GM20000 (cell line): ENCODE results near the gene LIN9.
A peak's percentile ranks its signal among the peaks of the same experiment; 100 is the strongest.
"Not testable (repeated sequence)": the region's sequence is repeated elsewhere in the genome, so short reads cannot be mapped to it uniquely, and the experiment has no call there.

Source experiments
- DNase-seq: peaks from one replicate; pipeline ENCODE4 v3.0.0; 2012; ENCODE audit warnings: low spot score
- CTCF ChIP-seq: IDR thresholded peaks from 2 replicates; pipeline ENCODE4 v1.5.1; 2012; ENCODE audit warnings: mild to moderate bottlenecking, control low read depth; ENCODE audit errors: extremely low read depth, missing control alignments

The LIN9 gene

GRCh38 chr1:226203655-226204054 is 105.3 kb downstream of the LIN9 start:
- no peak for DNase-seq
- no peak for TF ChIP-seq CTCF

GRCh38 chr1:226203240-226203639 is 105.7 kb downstream of the LIN9 start:
- no peak for DNase-seq
- TF ChIP-seq CTCF = no peak

GRCh38 chr1:226202666-226203065 is 106.3 kb downstream of the LIN9 start:
- DNase-seq = not testable (repeated sequence)

GRCh38 chr1:226202246-226202645 is 106.7 kb downstream of the LIN9 start:
- no peak for DNase-seq
- TF ChIP-seq CTCF = no peak

- peak; percentile 67 for DNase-seq
- peak; percentile 46 for TF ChIP-seq CTCF
Observed at GRCh38 chr1:226201029-226201593, 107.9 kb downstream of the LIN9 start.

- no peak for DNase-seq
- no peak for TF ChIP-seq CTCF
Observed at GRCh38 chr1:226199971-226200370, 109.0 kb downstream of the LIN9 start.

GRCh38 chr1:226195144-226195543 is 113.8 kb downstream of the LIN9 start:
- TF ChIP-seq CTCF = no peak
- DNase-seq = no peak

- DNase-seq = no peak
- TF ChIP-seq CTCF = no peak
Observed at GRCh38 chr1:226187380-226187779, 121.6 kb downstream of the LIN9 start.
